VCaP (cell line): Measurements from ENCODE around the gene BBS7.

ENCODE experiments used
- H3K27ac ChIP-seq: fragments of 450-650 bp; 2 replicates; pipeline ENCODE4 v1.5.1; 2017
- CTCF ChIP-seq: fragments of 450-650 bp; conservative IDR thresholded peaks from 2 replicates; pipeline ENCODE4 v1.5.1; 2017; ENCODE audit warnings: mild to moderate bottlenecking, moderate library complexity

BBS7 gene

GRCh38 chr4:121881158-121881557 lies 10.9 kb upstream of the BBS7 start:
- no peak overlapping the region for H3K27ac ChIP-seq
- no peak for TF ChIP-seq CTCF

- no peak overlapping the region for H3K27ac ChIP-seq
- no peak for TF ChIP-seq CTCF
Observed at GRCh38 chr4:121879135-121879534, 8.9 kb upstream of the BBS7 start.

- TF ChIP-seq CTCF: no peak
- H3K27ac ChIP-seq: no peak overlapping the region
Observed at GRCh38 chr4:121877041-121877773, 6.9 kb upstream of the BBS7 start.

GRCh38 chr4:121876070-121876469 lies 5.8 kb upstream of the BBS7 start:
- no peak for TF ChIP-seq CTCF
- no peak overlapping the region for H3K27ac ChIP-seq

GRCh38 chr4:121875652-121876051 lies 5.4 kb upstream of the BBS7 start:
- no peak overlapping the region for H3K27ac ChIP-seq
- TF ChIP-seq CTCF: no peak

GRCh38 chr4:121873604-121874003 lies 3.3 kb upstream of the BBS7 start:
- H3K27ac ChIP-seq: no peak overlapping the region
- TF ChIP-seq CTCF: no peak

- TF ChIP-seq CTCF: no peak
- H3K27ac ChIP-seq: no peak overlapping the region
Observed at GRCh38 chr4:121863799-121864198, 6.5 kb downstream of the BBS7 start.
